Measurements from ENCODE around the gene CAPZB. TPM values are rescaled to one million over a fixed set of nuclear protein-coding genes. Genes with fewer than 3 reads are reported as not detected.

The CAPZB gene
- total and polyA plus RNA-seq, 11 donors, result 77.8 to 348 (median 237) TPM

GRCh38 chr1:19424651-19425570 is 60.4 kb downstream of the CAPZB start:
- no peaks in the 10 kb centered on the region for H3K9me3 ChIP-seq
- no peaks in the 10 kb centered on the region for H3K27me3 ChIP-seq
- intact Hi-C loops (cut with DNase I), result no loop called here
- H3K4me1 ChIP-seq, result peaks cover 11 to 99% (median 85%) of the 10 kb centered on the region in 12 donors
- H3K27ac ChIP-seq, result peak overlapping the region in 11 of 12 donors; percentile 11 to 89 (median 66)
- H3K36me3 ChIP-seq, result peaks cover 0 to 20% (median 0%) of the 10 kb centered on the region in 9 donors
- no peak for DNase-seq
- no peak overlapping the region for H3K4me3 ChIP-seq
- no peak for TF ChIP-seq POLR2A (IDR thresholded peaks at IDR 0.05)
- 34 to 71% (median 56%) methylated on average over 6 to 7 of the region's 7 CpGs for WGBS, 4 donors
- ATAC-seq, result peak; percentile 24 to 47 (median 44)

- H3K4me1 ChIP-seq, result peaks cover 4 to 97% (median 74%) of the 10 kb centered on the region in 12 donors
- H3K27me3 ChIP-seq, result no peaks in the 10 kb centered on the region
- WGBS, 4 donors, result 22 to 48% (median 27%) methylated on average over 5 of the region's 5 CpGs
- intact Hi-C loops (cut with DNase I), result no loop called here
- peaks cover 0 to 37% (median 16%) of the 10 kb centered on the region in 9 donors for H3K36me3 ChIP-seq
- H3K9me3 ChIP-seq, result no peaks in the 10 kb centered on the region
- peak in 2 of 4 donors; percentile 52 to 56 for ATAC-seq
- TF ChIP-seq CTCF (IDR thresholded peaks at IDR 0.05) (no peak), POLR2A (IDR thresholded peaks at IDR 0.05) (no peak)
- peak overlapping the region in 11 of 12 donors; percentile 37 to 89 (median 62) for H3K27ac ChIP-seq
- peak in 1 of 5 donors; percentile 48 for DNase-seq
- H3K4me3 ChIP-seq, result no peak overlapping the region
These were observed 62.2 kb downstream of the CAPZB start for GRCh38 chr1:19423130-19423529.

GRCh38 chr1:19421365-19421764 is 64.0 kb downstream of the CAPZB start:
- no peak for ATAC-seq
- intact Hi-C loops (cut with DNase I), result no loop called here

GRCh38 chr1:19420606-19421005 is 64.7 kb downstream of the CAPZB start:
- DNase-seq, result no peak
- no peak for TF ChIP-seq POLR2A (IDR thresholded peaks at IDR 0.05)
- TF ChIP-seq CTCF (IDR thresholded peaks at IDR 0.05), result no peak
- intact Hi-C loops (cut with DNase I), result no loop called here
- peak overlapping the region in 3 of 12 donors; percentile 28 to 84 (median 55) for H3K27ac ChIP-seq
- H3K27me3 ChIP-seq, result no peaks in the 10 kb centered on the region
- no peak overlapping the region for H3K4me3 ChIP-seq
- 92 to 99% (median 96%) methylated on average over 4 of the region's 4 CpGs for WGBS, 4 donors
- no peaks in the 10 kb centered on the region for H3K9me3 ChIP-seq
- ATAC-seq, result no peak
- peaks cover 0 to 47% (median 17%) of the 10 kb centered on the region in 9 donors for H3K36me3 ChIP-seq
- peaks cover 4 to 94% (median 69%) of the 10 kb centered on the region in 12 donors for H3K4me1 ChIP-seq

More at GRCh38 chr1:19421365-19421764, 64.0 kb downstream of the CAPZB start:
- DNase-seq, result no peak
- no peak for TF ChIP-seq POLR2A (IDR thresholded peaks at IDR 0.05)
- TF ChIP-seq CTCF (IDR thresholded peaks at IDR 0.05), result no peak
- Histone ChIP-seq H3K4me1 (peaks cover 4 to 95% (median 70%) of the 10 kb centered on the region in 12 donors), H3K9me3 (no peaks in the 10 kb centered on the region), H3K4me3 (no peak overlapping the region), H3K27ac (peak overlapping the region in 4 of 12 donors; percentile 19 to 84 (median 42)), H3K36me3 (peaks cover 0 to 40% (median 16%) of the 10 kb centered on the region in 9 donors), H3K27me3 (no peaks in the 10 kb centered on the region)
- 40 to 44% (median 41%) methylated on average over 4 of the region's 4 CpGs for WGBS, 4 donors
